H1 (cell line): ENCODE data around the gene FCAMR. TPM values are rescaled to one million over a fixed set of nuclear protein-coding genes. Genes with fewer than 3 reads are reported as not detected.

ENCODE experiments used
- ASH2L ChIP-seq: fragments of 200-600, 300-600 bp; sonication (generic); IDR thresholded peaks from one replicate; pipeline ENCODE4 v1.7.1; 2017; ENCODE audit warnings: low read length
- EZH2 ChIP-seq: fragments of 200-600 bp; sonication (generic); IDR thresholded peaks from 2 replicates; pipeline ENCODE4 v1.7.1; 2012; ENCODE audit warnings: low read depth, mild to moderate bottlenecking, moderate library complexity, low read length, inconsistent platforms; ENCODE audit not compliant: severe bottlenecking
- GTF2F1 ChIP-seq: IDR thresholded peaks from 2 replicates; pipeline ENCODE4 v1.6.1; 2012; ENCODE audit warnings: low read depth, low read length, improper control_type of control experiment, borderline replicate concordance
- JUN ChIP-seq: IDR thresholded peaks from 2 replicates; pipeline ENCODE4 v1.6.1; 2011; ENCODE audit warnings: low read depth, mild to moderate bottlenecking, improper control_type of control experiment, low read length
- RBBP5 ChIP-seq: IDR thresholded peaks from 2 replicates; pipeline ENCODE4 v1.7.1; 2012; ENCODE audit warnings: low read depth, mild to moderate bottlenecking, inconsistent platforms, low read length, moderate library complexity, borderline replicate concordance
- TAF1 ChIP-seq: IDR thresholded peaks from 2 replicates; pipeline ENCODE4 v1.6.1; 2011; ENCODE audit warnings: mild to moderate bottlenecking, low read depth, low read length
- TEAD4 ChIP-seq: IDR thresholded peaks from 2 replicates; pipeline ENCODE4 v1.6.1; 2012; ENCODE audit warnings: low read depth, low read length, inconsistent platforms, mixed read lengths
- polyA plus RNA-seq, 7 experiments: library from polyadenylated mRNA; depleted of rRNA in 3 of 7; stranded (reverse) in 5 of 7; unstranded in 2 of 7; fragments of >200 nt in 5 of 7; fragments of 200-250 nt in 2 of 7; gene quantifications; 1 replicate in 5 of 7; 2 replicates in 1 of 7; 4 replicates in 1 of 7; pipeline versions ENCODE4 v1.2.1 to v1.2.3, GENCODE V29; 2011 to 2013; ENCODE audit warnings: missing spikeins in 2 of 7, mixed read lengths in 2 of 7
- total RNA-seq: library from RNA; stranded (reverse); fragmentation: NEBNext Ultra II Directional; extraction: Animal tissue kit (Norgen Biotek cat#: 25700); gene quantifications from 2 replicates; pipeline ENCODE4 v1.2.1, GENCODE V29; 2021

The FCAMR gene
- total and polyA plus RNA-seq, 2 of the 8 experiments (the other 6 are each of a cell fraction or from before 2014, with no cell fraction given) = not detected

GRCh38 chr1:207019661-207020060, 49.4 kb upstream of the FCAMR start (continued):
- no peak for TF ChIP-seq ASH2L
- TF ChIP-seq TEAD4 = no peak
- TF ChIP-seq EZH2 = no peak
- TF ChIP-seq GTF2F1 = no peak
- no peak for TF ChIP-seq JUN
- TF ChIP-seq RBBP5 = no peak
- TF ChIP-seq TAF1 = no peak
